Bronchial smooth muscle cell (primary cell): ENCODE measurements around the gene XRRA1. TPM values are rescaled to one million over a fixed set of nuclear protein-coding genes. Genes with fewer than 3 reads are reported as not detected.

Experiments used
- total RNA-seq: library from RNA; depleted of rRNA; stranded (reverse); fragments of >200 nt; gene quantifications from 2 replicates; pipeline ENCODE4 v1.2.1, GENCODE V29; 2014

XRRA1 gene, protein sequence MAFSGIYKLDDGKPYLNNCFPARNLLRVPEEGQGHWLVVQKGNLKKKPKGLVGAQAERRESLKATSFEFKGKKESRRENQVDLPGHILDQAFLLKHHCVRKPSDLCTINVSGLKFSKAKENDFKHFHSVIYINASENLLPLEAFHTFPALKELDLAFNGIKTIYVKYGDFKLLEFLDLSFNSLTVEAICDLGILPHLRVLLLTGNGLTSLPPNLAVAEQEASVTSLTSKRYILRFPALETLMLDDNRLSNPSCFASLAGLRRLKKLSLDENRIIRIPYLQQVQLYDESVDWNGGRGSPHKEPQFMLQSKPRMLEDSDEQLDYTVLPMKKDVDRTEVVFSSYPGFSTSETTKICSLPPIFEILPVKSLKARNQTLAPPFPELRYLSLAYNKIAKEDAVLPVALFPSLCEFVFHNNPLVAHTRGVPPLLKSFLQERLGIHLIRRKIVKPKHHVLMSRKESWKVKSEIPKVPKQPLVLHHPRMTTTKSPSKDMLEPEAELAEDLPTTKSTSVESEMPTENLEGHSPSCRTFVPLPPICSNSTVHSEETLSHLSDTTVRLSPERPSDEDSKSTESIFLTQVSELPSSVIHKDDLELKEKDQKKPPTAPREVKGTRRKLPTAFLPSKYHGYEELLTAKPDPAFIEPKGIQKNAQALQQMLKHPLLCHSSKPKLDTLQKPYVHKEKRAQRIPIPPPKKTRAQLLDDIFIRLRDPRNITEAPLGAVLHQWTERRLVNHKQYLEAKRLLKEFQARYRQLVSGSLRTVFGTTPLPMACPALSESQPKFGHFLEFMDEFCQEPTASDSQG
- 5.3 and 11.7 TPM in 2 replicates for total RNA-seq

DNA sequence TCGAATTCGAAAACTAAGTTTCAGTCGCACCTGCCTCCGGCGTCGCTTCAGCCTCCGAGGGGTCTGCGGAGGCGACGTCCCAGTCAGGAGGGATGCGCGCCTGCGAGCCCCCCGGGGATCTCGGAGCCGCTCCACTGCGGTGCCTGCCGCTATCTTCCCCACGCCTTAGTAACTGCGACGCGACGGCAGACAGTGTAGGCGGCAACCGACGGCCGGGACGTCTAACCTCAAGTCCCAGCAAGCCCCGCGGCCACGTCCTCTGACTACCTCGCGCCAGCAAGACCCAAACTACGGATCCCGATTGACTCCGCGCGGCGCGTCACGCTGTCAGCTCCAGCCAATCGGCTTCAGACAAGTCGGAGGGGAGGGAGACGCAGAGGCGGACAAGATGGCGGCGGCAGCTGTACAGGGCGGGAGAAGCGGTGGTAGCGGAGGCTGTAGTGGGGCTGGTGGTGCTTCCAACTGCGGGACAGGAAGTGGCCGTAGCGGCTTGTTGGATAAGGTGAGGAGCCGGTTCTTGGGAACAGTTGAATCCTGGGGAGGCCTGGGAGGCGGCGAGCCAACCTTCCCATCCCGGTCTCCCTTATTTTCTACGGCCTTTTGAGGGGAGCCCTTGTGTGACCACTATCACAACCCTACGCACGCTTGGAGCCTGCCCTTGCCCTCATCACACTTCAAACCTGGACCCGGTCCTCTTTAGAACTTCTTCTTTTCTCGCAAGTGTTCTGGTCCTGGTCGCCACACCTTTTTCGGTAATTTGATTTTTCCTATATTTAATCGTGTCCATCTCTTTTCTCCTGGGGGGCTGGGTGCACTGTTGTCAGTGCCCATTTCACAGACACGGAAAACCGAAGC is at the start of gene XRRA1, which contains the start of gene SPCS2:
Gene XRRA1 (minus strand): TSS at position 194 of the 855 bp plus-strand sequence. CDS start 8,213 bp downstream, outside the sequence.
Gene SPCS2 (plus strand): TSS at position 369 of the 855 bp plus-strand sequence. CDS start 20 bp downstream, at position 389.

DNA sequence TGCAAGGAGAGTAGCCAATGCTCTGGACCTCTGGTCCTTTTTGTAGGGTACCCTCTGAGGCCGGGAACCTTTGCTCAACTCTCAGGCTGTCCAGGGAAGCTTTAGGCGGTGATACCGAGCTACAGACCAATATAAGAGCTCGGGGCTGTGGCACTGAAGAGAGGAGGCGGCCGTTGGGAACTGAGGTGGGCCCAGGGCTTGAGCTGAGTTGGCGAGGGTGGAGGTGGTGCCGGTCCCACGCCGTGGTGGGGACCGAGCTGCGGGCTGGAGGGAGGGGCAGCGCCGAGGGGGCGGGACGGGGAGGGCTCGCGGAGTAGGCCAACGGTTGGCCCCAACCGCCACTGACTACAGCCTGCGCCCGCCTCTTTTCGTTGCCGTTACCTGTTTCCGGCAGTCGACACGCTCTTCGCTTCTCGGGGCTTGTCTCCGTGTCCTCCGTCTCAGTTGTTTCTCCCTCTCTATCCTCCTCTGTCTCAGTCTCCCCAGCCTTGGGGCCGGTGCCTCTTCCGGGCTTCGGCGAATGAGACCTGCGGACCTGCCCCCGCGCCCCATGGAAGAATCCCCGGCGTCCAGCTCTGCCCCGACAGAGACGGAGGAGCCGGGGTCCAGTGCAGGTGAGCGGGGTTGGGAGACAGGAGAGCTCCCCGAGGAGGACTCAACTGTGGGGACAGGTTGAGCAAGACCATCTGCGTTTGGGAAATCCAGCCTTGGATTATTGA is 39.8 kb upstream of the XRRA1 start, which contains the start of gene NEU3:
Gene NEU3 (plus strand): TSS at position 393 of the 719 bp plus-strand sequence. CDS start 128 bp downstream, at position 521.

Other genes with a start within 250 kb of the XRRA1 start
- 0.16 and 0.17 TPM in 2 replicates for gene CHRDL2, start 217.7 kb downstream of the XRRA1 start, total RNA-seq
- gene RNF169, start 200.2 kb downstream of the XRRA1 start, total RNA-seq: 21.7 and 21.8 TPM in 2 replicates
- gene SPCS2, start 175 bp upstream of the XRRA1 start, total RNA-seq: 24.0 and 42.8 TPM in 2 replicates
- 4.4 and 5.0 TPM in 2 replicates for gene NEU3, start 39.8 kb upstream of the XRRA1 start, total RNA-seq
- not detected in 2 replicates for gene OR2AT4, start 147.8 kb upstream of the XRRA1 start, total RNA-seq
- gene SLCO2B1, start 202.0 kb upstream of the XRRA1 start, total RNA-seq: not detected in 2 replicates